WTC11 (cell line): ENCODE data around the gene GAS2.

Source experiments
- ZNF317 ChIP-seq: sonication (generic); formaldehyde crosslinking; IDR thresholded peaks from 2 replicates; pipeline ENCODE4 v1.8.1; 2023; ENCODE audit warnings: low read depth, mild to moderate bottlenecking, moderate library complexity, missing genetic modification reagents, borderline replicate concordance
- ZNF423 ChIP-seq: fragments of 250-450 bp; sonication (Bioruptor Pico); IDR thresholded peaks from 2 replicates; pipeline ENCODE4 v2.1.2; 2022; ENCODE audit warnings: mild to moderate bottlenecking, moderate library complexity
- TF ChIP-seq, protein P1 (sequence below): fragments of 200-600 bp; IDR thresholded peaks from 2 replicates; pipeline ENCODE4 v1.8.0; 2022; ENCODE audit warnings: antibody characterized with exemption
- TF ChIP-seq, protein P2 (sequence below): sonication (generic); formaldehyde crosslinking; IDR thresholded peaks from 2 replicates; pipeline ENCODE4 v1.8.0; 2023; ENCODE audit warnings: missing genetic modification reagents, mild to moderate bottlenecking, borderline replicate concordance
- TF ChIP-seq, protein P3 (sequence below): sonication (generic); formaldehyde crosslinking; IDR thresholded peaks from 2 replicates; pipeline ENCODE4 v1.8.0; 2022; ENCODE audit warnings: mild to moderate bottlenecking, missing genetic modification reagents

DNA sequence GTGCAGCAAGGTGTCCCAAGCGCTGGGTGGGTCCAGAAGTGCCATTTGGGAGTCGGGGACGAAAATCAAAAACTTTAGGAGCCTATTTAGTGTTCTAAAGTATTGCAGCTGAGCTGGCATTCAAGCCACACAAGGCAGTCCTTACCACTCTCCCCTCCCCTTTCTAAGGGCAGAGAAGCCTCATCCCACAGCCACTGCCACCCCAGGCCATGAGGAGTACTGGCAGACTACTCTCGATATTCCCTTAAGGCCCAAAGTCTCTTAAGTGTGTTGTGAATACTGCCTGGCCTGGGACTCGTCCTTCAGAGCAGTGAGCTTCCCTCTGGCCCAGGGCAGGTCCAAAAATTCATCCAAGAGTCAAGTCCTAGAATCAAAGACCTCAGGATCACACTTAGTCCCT, 48.5 kb upstream of the GAS2 start:
- TF ChIP-seq, protein P1, sequence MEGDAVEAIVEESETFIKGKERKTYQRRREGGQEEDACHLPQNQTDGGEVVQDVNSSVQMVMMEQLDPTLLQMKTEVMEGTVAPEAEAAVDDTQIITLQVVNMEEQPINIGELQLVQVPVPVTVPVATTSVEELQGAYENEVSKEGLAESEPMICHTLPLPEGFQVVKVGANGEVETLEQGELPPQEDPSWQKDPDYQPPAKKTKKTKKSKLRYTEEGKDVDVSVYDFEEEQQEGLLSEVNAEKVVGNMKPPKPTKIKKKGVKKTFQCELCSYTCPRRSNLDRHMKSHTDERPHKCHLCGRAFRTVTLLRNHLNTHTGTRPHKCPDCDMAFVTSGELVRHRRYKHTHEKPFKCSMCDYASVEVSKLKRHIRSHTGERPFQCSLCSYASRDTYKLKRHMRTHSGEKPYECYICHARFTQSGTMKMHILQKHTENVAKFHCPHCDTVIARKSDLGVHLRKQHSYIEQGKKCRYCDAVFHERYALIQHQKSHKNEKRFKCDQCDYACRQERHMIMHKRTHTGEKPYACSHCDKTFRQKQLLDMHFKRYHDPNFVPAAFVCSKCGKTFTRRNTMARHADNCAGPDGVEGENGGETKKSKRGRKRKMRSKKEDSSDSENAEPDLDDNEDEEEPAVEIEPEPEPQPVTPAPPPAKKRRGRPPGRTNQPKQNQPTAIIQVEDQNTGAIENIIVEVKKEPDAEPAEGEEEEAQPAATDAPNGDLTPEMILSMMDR: no peak
- TF ChIP-seq, protein P2, sequence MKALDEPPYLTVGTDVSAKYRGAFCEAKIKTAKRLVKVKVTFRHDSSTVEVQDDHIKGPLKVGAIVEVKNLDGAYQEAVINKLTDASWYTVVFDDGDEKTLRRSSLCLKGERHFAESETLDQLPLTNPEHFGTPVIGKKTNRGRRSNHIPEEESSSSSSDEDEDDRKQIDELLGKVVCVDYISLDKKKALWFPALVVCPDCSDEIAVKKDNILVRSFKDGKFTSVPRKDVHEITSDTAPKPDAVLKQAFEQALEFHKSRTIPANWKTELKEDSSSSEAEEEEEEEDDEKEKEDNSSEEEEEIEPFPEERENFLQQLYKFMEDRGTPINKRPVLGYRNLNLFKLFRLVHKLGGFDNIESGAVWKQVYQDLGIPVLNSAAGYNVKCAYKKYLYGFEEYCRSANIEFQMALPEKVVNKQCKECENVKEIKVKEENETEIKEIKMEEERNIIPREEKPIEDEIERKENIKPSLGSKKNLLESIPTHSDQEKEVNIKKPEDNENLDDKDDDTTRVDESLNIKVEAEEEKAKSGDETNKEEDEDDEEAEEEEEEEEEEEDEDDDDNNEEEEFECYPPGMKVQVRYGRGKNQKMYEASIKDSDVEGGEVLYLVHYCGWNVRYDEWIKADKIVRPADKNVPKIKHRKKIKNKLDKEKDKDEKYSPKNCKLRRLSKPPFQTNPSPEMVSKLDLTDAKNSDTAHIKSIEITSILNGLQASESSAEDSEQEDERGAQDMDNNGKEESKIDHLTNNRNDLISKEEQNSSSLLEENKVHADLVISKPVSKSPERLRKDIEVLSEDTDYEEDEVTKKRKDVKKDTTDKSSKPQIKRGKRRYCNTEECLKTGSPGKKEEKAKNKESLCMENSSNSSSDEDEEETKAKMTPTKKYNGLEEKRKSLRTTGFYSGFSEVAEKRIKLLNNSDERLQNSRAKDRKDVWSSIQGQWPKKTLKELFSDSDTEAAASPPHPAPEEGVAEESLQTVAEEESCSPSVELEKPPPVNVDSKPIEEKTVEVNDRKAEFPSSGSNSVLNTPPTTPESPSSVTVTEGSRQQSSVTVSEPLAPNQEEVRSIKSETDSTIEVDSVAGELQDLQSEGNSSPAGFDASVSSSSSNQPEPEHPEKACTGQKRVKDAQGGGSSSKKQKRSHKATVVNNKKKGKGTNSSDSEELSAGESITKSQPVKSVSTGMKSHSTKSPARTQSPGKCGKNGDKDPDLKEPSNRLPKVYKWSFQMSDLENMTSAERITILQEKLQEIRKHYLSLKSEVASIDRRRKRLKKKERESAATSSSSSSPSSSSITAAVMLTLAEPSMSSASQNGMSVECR (CRISPR knock-in tag): no peak
- TF ChIP-seq ZNF423 (CRISPR knock-in tag) (no peak), ZNF317 (CRISPR knock-in tag) (no peak)
- TF ChIP-seq, protein P3, sequence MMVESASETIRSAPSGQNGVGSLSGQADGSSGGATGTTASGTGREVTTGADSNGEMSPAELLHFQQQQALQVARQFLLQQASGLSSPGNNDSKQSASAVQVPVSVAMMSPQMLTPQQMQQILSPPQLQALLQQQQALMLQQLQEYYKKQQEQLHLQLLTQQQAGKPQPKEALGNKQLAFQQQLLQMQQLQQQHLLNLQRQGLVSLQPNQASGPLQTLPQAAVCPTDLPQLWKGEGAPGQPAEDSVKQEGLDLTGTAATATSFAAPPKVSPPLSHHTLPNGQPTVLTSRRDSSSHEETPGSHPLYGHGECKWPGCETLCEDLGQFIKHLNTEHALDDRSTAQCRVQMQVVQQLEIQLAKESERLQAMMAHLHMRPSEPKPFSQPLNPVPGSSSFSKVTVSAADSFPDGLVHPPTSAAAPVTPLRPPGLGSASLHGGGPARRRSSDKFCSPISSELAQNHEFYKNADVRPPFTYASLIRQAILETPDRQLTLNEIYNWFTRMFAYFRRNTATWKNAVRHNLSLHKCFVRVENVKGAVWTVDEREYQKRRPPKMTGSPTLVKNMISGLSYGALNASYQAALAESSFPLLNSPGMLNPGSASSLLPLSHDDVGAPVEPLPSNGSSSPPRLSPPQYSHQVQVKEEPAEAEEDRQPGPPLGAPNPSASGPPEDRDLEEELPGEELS: no peak
